ENCODE measurements around the gene TMEM200B.

TMEM200B gene

DNA sequence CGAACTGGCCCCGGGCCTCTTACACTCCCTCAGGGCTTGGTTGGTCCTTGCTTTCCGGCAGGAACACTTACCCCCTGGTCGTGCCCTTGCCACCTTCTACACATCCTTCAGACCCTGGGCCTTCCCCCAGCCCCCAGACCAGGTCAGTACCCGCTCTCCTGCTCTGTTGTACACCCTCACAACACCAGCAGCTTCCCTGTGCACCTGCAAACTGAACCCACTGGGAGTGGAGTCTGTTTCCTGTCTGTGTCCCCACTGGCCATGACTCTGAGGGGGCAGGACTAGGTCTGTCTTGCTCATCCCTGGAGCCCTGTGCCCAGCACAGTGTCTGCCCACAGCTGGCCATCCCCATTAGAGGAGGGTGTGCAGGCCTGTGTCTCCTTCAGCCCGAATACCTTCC lies 2.1 kb upstream of the TMEM200B start:
- H3K36me3 ChIP-seq: no peaks in the 10 kb centered on the region
- no peak overlapping the region for H3K4me3 ChIP-seq (ENCODE audit: low read depth in 1 of 2, low read length in 1 of 2)
- peaks cover 100% of the 10 kb centered on the region for H3K27me3 ChIP-seq
- H3K27ac ChIP-seq: no peak overlapping the region
- no peaks in the 10 kb centered on the region for H3K9me3 ChIP-seq
- TF ChIP-seq, protein P1, sequence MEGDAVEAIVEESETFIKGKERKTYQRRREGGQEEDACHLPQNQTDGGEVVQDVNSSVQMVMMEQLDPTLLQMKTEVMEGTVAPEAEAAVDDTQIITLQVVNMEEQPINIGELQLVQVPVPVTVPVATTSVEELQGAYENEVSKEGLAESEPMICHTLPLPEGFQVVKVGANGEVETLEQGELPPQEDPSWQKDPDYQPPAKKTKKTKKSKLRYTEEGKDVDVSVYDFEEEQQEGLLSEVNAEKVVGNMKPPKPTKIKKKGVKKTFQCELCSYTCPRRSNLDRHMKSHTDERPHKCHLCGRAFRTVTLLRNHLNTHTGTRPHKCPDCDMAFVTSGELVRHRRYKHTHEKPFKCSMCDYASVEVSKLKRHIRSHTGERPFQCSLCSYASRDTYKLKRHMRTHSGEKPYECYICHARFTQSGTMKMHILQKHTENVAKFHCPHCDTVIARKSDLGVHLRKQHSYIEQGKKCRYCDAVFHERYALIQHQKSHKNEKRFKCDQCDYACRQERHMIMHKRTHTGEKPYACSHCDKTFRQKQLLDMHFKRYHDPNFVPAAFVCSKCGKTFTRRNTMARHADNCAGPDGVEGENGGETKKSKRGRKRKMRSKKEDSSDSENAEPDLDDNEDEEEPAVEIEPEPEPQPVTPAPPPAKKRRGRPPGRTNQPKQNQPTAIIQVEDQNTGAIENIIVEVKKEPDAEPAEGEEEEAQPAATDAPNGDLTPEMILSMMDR (IDR thresholded peaks at IDR 0.05): no peak
- H3K4me1 ChIP-seq (ENCODE audit: control insufficient read depth in 1 of 2, insufficient read depth in 1 of 2, low read depth in 1 of 2, low read length in 1 of 2): peaks cover 17 to 39% of the 10 kb centered on the region in 2 experiments

DNA sequence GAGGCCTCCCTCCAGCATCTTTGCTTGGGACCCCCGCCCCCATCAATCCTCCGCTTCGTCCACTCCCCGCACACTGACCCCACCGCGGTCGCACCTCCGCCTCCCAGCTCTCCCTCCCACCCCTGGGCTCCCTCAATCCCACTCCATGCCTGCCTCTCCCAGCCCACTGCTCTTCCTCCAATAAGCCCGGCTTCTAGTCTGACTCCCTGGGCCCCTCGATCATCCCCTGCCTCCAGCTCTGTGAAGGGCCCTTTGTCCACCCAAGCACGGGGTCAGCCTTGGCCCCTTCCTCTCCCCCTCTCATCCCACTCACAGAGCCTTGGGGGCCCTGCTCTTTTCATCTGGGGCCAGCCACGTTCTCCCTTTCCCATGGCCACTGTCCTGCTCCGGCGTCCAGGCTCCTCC lies 1.5 kb upstream of the TMEM200B start:
- H3K4me3 ChIP-seq (ENCODE audit: low read depth in 1 of 2, low read length in 1 of 2): no peak overlapping the region
- peaks cover 5% of the 10 kb centered on the region for H3K36me3 ChIP-seq
- no peaks in the 10 kb centered on the region for H3K9me3 ChIP-seq
- peaks cover 100% of the 10 kb centered on the region for H3K27me3 ChIP-seq
- no peak overlapping the region for H3K27ac ChIP-seq
- TF ChIP-seq, protein P1 (IDR thresholded peaks at IDR 0.05): no peak
- peaks cover 17 to 39% of the 10 kb centered on the region in 2 experiments for H3K4me1 ChIP-seq (ENCODE audit: control insufficient read depth in 1 of 2, insufficient read depth in 1 of 2, low read depth in 1 of 2, low read length in 1 of 2)

DNA sequence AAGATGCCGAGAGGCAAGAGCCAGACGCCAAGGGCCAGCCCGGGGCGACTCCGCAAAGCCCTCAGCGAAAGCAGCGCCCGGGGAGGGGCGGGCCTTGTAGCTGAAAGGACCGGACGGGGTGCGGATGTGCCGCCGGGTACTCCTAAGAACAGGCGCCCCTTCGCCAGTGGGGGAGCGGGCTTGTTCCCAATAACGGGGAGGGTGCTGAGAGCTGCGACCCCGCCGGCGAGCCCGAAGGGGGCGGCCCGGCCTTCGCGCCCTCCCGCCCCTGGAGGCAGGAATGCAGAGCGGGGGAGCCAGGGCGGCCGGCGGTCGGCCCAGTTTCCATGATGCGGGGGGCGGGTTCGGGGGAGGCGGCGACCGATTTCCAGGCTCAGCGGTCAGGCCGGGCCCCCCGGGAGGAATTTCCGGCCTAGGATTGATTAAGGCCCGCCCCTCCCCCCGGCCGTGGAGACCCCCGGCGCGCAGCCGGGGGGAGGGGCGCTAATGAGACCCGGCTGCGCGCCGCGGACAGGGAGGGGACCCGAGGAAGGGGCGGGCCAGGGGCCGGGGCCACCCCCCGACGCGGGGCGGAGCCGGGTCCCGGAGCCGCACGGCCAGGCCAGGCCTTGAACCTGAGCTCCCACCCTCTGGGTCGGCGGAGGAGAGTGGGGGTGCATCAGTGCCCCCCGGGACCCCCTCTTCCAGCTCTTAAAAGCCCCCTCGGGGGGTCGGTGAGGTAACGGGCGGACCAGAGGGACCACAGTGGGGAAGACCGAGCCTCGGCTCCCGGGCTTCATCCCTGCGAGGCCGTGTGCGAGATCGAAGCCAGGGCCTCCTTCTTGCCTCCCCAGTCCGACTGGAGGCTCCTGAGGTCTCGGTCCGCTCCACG lies 898 bp upstream of the TMEM200B start:
- H3K27me3 ChIP-seq: peaks cover 100% of the 10 kb centered on the region
- H3K27ac ChIP-seq: no peak overlapping the region

DNA sequence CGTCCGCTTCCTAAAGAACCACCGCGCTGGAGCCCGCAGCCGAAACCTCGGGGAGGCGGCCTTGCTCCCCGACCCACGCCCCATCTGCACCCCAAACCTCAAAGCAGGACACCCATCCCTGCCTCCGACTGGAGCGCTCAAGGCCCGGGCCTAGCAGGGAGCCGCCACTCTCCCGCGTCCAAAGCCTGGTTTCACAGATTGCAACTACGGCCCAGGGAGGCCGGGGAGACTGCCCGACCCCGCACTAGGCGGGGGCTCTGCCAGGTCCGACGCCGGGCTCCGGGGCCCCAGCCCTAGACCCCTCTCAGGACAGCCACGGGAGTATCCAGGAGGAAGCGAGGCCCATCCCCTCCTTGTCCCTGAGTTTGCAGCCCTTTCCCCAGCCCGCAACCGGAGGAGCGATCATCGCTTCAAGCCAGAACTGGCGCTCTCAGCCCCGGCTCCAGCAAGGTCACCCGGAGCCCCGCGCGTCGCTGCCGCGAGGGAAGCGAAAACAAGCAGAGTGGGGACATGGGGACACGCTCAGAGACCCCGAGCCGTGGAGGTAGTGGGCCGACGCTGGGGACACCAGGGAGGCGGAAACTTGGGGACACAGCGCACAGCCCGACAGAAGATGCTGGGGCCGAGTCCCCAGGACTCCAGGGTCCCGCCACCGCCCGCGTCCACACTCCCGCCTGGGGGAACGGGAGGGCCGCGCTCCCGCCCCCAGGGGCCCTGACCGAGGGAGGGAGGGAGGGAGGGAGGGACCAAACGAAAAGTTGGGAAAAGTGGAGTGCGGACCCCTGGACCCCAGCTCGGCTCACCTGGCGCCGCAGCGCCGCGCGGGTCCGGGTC lies 433 bp downstream of the TMEM200B start:
- H3K4me3 ChIP-seq (ENCODE audit: low read depth in 1 of 2, low read length in 1 of 2): peak overlapping the region in 1 of 2 experiments; percentile 10
- no peaks in the 10 kb centered on the region for H3K9me3 ChIP-seq
- TF ChIP-seq, protein P1 (IDR thresholded peaks at IDR 0.05): no peak
- no peak overlapping the region for H3K27ac ChIP-seq
- H3K27me3 ChIP-seq: peaks cover 94% of the 10 kb centered on the region
- H3K4me1 ChIP-seq (ENCODE audit: control insufficient read depth in 1 of 2, insufficient read depth in 1 of 2, low read depth in 1 of 2, low read length in 1 of 2): peaks cover 17 to 39% of the 10 kb centered on the region in 2 experiments
- H3K36me3 ChIP-seq: peaks cover 25% of the 10 kb centered on the region

More for the DNA sequence above, 898 bp upstream of the TMEM200B start:
- Histone ChIP-seq H3K4me3 (ENCODE audit: low read depth in 1 of 2, low read length in 1 of 2) (peak overlapping the region in 1 of 2 experiments; percentile 32), H3K9me3 (no peaks in the 10 kb centered on the region), H3K4me1 (ENCODE audit: control insufficient read depth in 1 of 2, insufficient read depth in 1 of 2, low read depth in 1 of 2, low read length in 1 of 2) (peaks cover 17 to 39% of the 10 kb centered on the region in 2 experiments), H3K36me3 (peaks cover 11% of the 10 kb centered on the region)
- TF ChIP-seq, protein P1 (IDR thresholded peaks at IDR 0.05): no peak

DNA sequence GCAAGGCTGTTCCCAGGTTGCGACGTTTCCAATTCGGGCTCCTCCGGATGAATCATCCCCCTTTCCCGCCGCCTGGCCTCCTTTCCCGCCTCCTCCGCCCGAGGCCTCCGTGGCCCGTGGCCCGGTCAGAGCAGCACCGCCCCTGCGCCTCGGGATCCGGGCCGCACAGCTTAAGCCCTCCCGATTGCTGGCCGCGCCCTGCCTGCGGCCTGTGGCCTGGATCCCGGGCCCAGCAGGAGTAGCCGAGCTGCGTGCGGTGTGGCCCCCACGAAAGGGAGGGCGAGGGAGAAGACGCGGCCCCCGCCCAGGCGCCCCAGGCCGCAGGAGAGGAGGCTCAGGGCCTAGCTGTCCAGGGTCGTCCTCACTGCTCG lies 1.0 kb downstream of the TMEM200B start:
- H3K27me3 ChIP-seq: peaks cover 88% of the 10 kb centered on the region
- no peak overlapping the region for H3K27ac ChIP-seq
- no peak overlapping the region for H3K4me3 ChIP-seq (ENCODE audit: low read depth in 1 of 2, low read length in 1 of 2)
- H3K4me1 ChIP-seq (ENCODE audit: control insufficient read depth in 1 of 2, insufficient read depth in 1 of 2, low read depth in 1 of 2, low read length in 1 of 2): peaks cover 17 to 39% of the 10 kb centered on the region in 2 experiments
- TF ChIP-seq, protein P1 (IDR thresholded peaks at IDR 0.05): no peak
- H3K36me3 ChIP-seq: peaks cover 31% of the 10 kb centered on the region
- no peaks in the 10 kb centered on the region for H3K9me3 ChIP-seq
